ENCODE measurements around the gene PCSK4.

Gene PCSK4

DNA sequence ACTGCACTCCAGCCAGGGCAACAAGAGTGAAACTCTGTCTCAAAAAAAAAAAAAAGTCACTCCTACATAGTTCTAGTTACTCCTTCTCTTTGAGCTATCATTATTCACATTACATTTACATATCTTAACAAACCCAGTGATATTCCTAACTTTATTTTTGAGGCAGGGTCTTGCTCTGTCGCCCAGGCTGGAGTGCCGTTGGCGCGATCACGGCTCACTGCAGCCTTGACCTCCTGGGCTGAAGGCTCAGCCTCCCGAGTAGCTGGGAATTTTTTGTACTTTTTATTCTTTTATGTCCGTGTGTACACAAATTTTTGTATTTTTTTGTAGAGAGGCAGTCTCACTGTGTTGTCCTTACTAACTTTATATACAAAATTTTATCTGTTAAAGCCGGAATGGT is 52.5 kb downstream of the PCSK4 start:
- Histone ChIP-seq H3K36me3 (ENCODE audit: insufficient read depth, low read length) (peaks cover 66% of the 10 kb centered on the region), H3K9ac (ENCODE audit: low read depth, low read length) (no peak overlapping the region), H3K4me3 (ENCODE audit: low read length) (peak overlapping the region; percentile 60; the same call in 1 of the 2 replicates), H3K9me3 (ENCODE audit: insufficient read depth, low read depth, low read length) (no peaks in the 10 kb centered on the region), H3K27ac (ENCODE audit: low read depth, low read length) (no peak overlapping the region), H3K4me1 (ENCODE audit: insufficient read depth, low read length) (no peaks in the 10 kb centered on the region; the same call in 1 of the 2 replicates), H3K27me3 (ENCODE audit: insufficient read depth, low read length) (no peaks in the 10 kb centered on the region)
- 92% methylated on average over 8 of the region's 8 CpGs for WGBS

DNA sequence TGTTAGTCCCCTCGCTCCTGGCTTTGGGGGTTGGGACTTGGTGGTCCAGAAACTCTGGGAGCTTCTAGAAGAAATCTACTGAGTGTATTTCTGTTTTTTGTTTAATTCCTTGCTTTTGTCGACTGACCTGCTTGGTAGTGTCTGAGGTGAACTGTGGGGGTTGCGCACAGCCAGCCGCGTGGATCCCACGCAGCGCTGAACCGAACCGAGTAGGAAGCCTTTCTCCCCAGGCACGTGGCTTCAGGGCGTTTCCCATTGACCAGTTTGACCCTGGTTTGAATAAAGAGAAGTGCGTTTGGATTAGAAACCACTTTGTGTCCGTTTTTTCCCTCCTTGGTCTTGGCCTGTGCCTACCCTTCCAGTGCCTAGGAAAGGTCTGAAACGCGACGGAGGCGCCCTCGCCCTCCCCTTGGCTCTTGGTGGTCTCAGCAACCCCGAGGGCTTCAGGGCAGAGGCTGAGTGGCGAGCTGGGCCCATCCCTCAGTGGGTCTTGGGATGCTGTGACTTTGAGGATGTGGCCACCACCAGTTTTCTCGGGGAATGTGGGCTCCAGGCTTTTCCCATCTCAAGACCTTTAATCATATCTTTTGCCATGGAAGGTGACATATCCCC is 54.7 kb downstream of the PCSK4 start:
- WGBS, result 90% methylated on average over 21 of the region's 21 CpGs
- H3K36me3 ChIP-seq (ENCODE audit: insufficient read depth, low read length), result peaks cover 63% of the 10 kb centered on the region

DNA sequence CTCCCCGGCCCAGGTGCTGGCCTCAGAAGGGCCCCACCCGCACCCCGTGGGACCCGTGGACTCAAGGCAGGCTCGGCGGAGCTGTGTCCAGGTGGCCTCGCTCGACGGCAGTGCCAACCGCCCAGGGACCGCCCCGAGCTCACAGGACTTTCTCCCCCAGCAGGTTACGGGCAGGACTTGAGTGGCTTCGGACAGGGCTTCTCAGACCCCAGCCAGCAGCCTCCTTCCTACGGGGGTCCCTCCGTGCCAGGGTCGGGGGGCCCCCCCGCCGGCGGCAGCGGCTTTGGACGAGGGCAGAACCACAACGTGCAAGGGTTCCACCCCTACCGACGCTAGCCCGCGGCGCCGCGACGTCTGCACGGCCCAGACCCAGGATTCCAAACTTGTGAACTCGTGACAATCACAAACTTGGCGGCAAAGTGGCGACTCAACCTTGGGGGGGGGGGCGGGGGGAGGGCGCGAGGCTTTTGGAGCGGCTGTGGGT is 55.5 kb downstream of the PCSK4 start:
- Histone ChIP-seq H3K27ac (ENCODE audit: low read depth, low read length) (no peak overlapping the region), H3K27me3 (ENCODE audit: insufficient read depth, low read length) (no peaks in the 10 kb centered on the region), H3K9ac (ENCODE audit: low read depth, low read length) (no peak overlapping the region), H3K36me3 (ENCODE audit: insufficient read depth, low read length) (peaks cover 61% of the 10 kb centered on the region), H3K4me3 (ENCODE audit: low read length) (no peak overlapping the region), H3K9me3 (ENCODE audit: insufficient read depth, low read depth, low read length) (no peaks in the 10 kb centered on the region), H3K4me1 (ENCODE audit: insufficient read depth, low read length) (no peaks in the 10 kb centered on the region; the same call in 1 of the 2 replicates)
- 94% methylated on average over 38 of the region's 39 CpGs for WGBS

More for the DNA sequence above, 54.7 kb downstream of the PCSK4 start:
- Histone ChIP-seq H3K9me3 (ENCODE audit: insufficient read depth, low read depth, low read length) (no peaks in the 10 kb centered on the region), H3K4me3 (ENCODE audit: low read length) (no peak overlapping the region), H3K27me3 (ENCODE audit: insufficient read depth, low read length) (no peaks in the 10 kb centered on the region), H3K27ac (ENCODE audit: low read depth, low read length) (no peak overlapping the region), H3K9ac (ENCODE audit: low read depth, low read length) (no peak overlapping the region), H3K4me1 (ENCODE audit: insufficient read depth, low read length) (no peaks in the 10 kb centered on the region; the same call in 1 of the 2 replicates)

- H3K4me1 ChIP-seq (ENCODE audit: insufficient read depth, low read length), result no peaks in the 10 kb centered on the region
- no peak overlapping the region for H3K9ac ChIP-seq (ENCODE audit: low read depth, low read length)
- H3K36me3 ChIP-seq (ENCODE audit: insufficient read depth, low read length), result peaks cover 61% of the 10 kb centered on the region
- WGBS, result 95% methylated on average over 17 of the region's 17 CpGs
- H3K9me3 ChIP-seq (ENCODE audit: insufficient read depth, low read depth, low read length), result no peaks in the 10 kb centered on the region
- H3K27ac ChIP-seq (ENCODE audit: low read depth, low read length), result no peak overlapping the region
- no peaks in the 10 kb centered on the region for H3K27me3 ChIP-seq (ENCODE audit: insufficient read depth, low read length)
- no peak overlapping the region for H3K4me3 ChIP-seq (ENCODE audit: low read length)
Observed at GRCh38 chr19:1434040-1434366, 56.1 kb downstream of the PCSK4 start.

- Histone ChIP-seq H3K9ac (ENCODE audit: low read depth, low read length) (no peak overlapping the region), H3K36me3 (ENCODE audit: insufficient read depth, low read length) (peaks cover 68% of the 10 kb centered on the region)
- 95% methylated on average over 47 of the region's 47 CpGs for WGBS
Observed at GRCh38 chr19:1433119-1434039, 56.8 kb downstream of the PCSK4 start.

DNA sequence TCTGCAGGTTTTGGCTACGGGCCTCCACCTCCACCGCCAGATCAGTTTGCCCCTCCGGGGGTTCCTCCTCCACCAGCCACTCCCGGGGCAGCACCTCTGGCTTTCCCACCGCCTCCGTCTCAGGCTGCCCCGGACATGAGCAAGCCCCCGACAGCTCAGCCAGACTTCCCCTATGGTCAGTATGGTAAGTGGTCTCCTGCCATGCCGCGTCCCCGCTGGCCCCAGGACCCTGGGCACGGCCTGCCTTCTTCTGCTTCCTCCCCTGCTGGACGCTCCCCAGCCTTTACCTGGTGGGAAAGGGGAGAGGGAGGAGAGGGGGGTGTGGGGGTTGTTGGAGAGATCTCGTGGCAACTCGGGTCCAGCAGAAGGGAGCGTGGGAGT is 57.7 kb downstream of the PCSK4 start:
- Histone ChIP-seq H3K9me3 (ENCODE audit: insufficient read depth, low read depth, low read length) (no peaks in the 10 kb centered on the region), H3K27me3 (ENCODE audit: insufficient read depth, low read length) (no peaks in the 10 kb centered on the region), H3K9ac (ENCODE audit: low read depth, low read length) (no peak overlapping the region), H3K27ac (ENCODE audit: low read depth, low read length) (no peak overlapping the region), H3K36me3 (ENCODE audit: insufficient read depth, low read length) (peaks cover 76% of the 10 kb centered on the region), H3K4me3 (ENCODE audit: low read length) (no peak overlapping the region), H3K4me1 (ENCODE audit: insufficient read depth, low read length) (no peaks in the 10 kb centered on the region)
- WGBS, result 97% methylated on average over 16 of the region's 16 CpGs

More at GRCh38 chr19:1433119-1434039, 56.8 kb downstream of the PCSK4 start:
- H3K9me3 ChIP-seq (ENCODE audit: insufficient read depth, low read depth, low read length), result no peaks in the 10 kb centered on the region
- no peaks in the 10 kb centered on the region for H3K27me3 ChIP-seq (ENCODE audit: insufficient read depth, low read length)
- H3K27ac ChIP-seq (ENCODE audit: low read depth, low read length), result no peak overlapping the region
- no peak overlapping the region for H3K4me3 ChIP-seq (ENCODE audit: low read length)
- no peaks in the 10 kb centered on the region for H3K4me1 ChIP-seq (ENCODE audit: insufficient read depth, low read length)

- H3K27me3 ChIP-seq (ENCODE audit: insufficient read depth, low read length), result no peaks in the 10 kb centered on the region
- WGBS, result 96% methylated on average over 24 of the region's 24 CpGs
- no peak overlapping the region for H3K4me3 ChIP-seq (ENCODE audit: low read length)
- no peak overlapping the region; the same call in 1 of the 2 replicates for H3K9ac ChIP-seq (ENCODE audit: low read depth, low read length)
- H3K4me1 ChIP-seq (ENCODE audit: insufficient read depth, low read length), result no peaks in the 10 kb centered on the region
- peaks cover 82% of the 10 kb centered on the region for H3K36me3 ChIP-seq (ENCODE audit: insufficient read depth, low read length)
- H3K9me3 ChIP-seq (ENCODE audit: insufficient read depth, low read depth, low read length), result no peaks in the 10 kb centered on the region
- H3K27ac ChIP-seq (ENCODE audit: low read depth, low read length), result no peak overlapping the region
Observed at GRCh38 chr19:1431759-1432506, 58.2 kb downstream of the PCSK4 start.
